Activated CD8-positive, alpha-beta T cell treated with anti-CD3 and anti-CD28 coated beads for 36 hours (primary cell): ENCODE data around the gene PIEZO1. TPM values are rescaled to one million over a fixed set of nuclear protein-coding genes. Genes with fewer than 3 reads are reported as not detected.

Experiments used
- ATAC-seq: fragments of 200-7000 bp; cut with Tn5 transposase; one replicate; pipeline ENCODE4 v1.10.0; 2021; ENCODE audit warnings: mild to moderate bottlenecking, moderate library complexity
- CTCF ChIA-PET: fragments of 350-600 bp; sonication (Branson Sonifier 250); formaldehyde crosslinking; loops from one replicate; lab custom pipeline; 2021; ENCODE audit warnings: antibody characterized with exemption; lab: Charles Lee
- POLR2A ChIA-PET: fragments of 350-600 bp; sonication (Branson Sonifier 250); formaldehyde crosslinking; loops from one replicate; lab custom pipeline; 2021; ENCODE audit warnings: antibody characterized with exemption; lab: Charles Lee
- DNase-seq: peaks from one replicate; pipeline ENCODE4 v3.0.0-alpha.2; 2020
- H3K27ac Mint-ChIP-seq: one replicate; pipeline ENCODE4 v1.8.0; 2021; ENCODE audit warnings: mild to moderate bottlenecking, mixed read lengths
- H3K27me3 Mint-ChIP-seq: one replicate; pipeline ENCODE4 v1.8.0; 2021; ENCODE audit warnings: mixed read lengths
- H3K36me3 Mint-ChIP-seq: one replicate; pipeline ENCODE4 v1.8.0; 2021; ENCODE audit warnings: low read depth, mixed read lengths
- H3K4me1 Mint-ChIP-seq: one replicate; pipeline ENCODE4 v1.8.0; 2021; ENCODE audit warnings: low read depth, mixed read lengths
- H3K4me3 Mint-ChIP-seq: one replicate; pipeline ENCODE4 v1.8.0; 2021; ENCODE audit warnings: mild to moderate bottlenecking, moderate library complexity, mixed read lengths
- H3K9me3 Mint-ChIP-seq: one replicate; pipeline ENCODE4 v1.8.0; 2021; ENCODE audit warnings: mixed read lengths
- intact Hi-C: fragments of 100-400 bp; cut with micrococcal nuclease; formaldehyde crosslinking; loops from one replicate; pipeline ENCODE4 v1.10.0; 2022
- total RNA-seq, 2 experiments: library from RNA; stranded (reverse); gene quantifications; one replicate each; pipeline ENCODE4 v1.2.3, GENCODE V29; 2021
- TF ChIP-seq, protein P1 (sequence below): fragments of 200-600 bp; IDR thresholded peaks from one replicate; pipeline ENCODE4 v1.8.0; 2022; ENCODE audit warnings: antibody characterized with exemption, mild to moderate bottlenecking

PIEZO1 gene
- total RNA-seq, 2 experiments from 2014 or later = 87.7 to 91.8 TPM

GRCh38 chr16:88739139-88739976, 45.7 kb downstream of the PIEZO1 start:
- ATAC-seq (no peak), DNase-seq (no peak)
- Mint-ChIP-seq H3K27me3 (no peaks in the 10 kb centered on the region), H3K4me3 (no peak overlapping the region), H3K36me3 (no peaks in the 10 kb centered on the region), H3K27ac (no peak overlapping the region), H3K4me1 (peaks cover 6% of the 10 kb centered on the region), H3K9me3 (no peaks in the 10 kb centered on the region)
- intact Hi-C loops = no loop called here
- ChIA-PET CTCF (no interaction called here), POLR2A (no interaction called here)
- TF ChIP-seq, protein P1, sequence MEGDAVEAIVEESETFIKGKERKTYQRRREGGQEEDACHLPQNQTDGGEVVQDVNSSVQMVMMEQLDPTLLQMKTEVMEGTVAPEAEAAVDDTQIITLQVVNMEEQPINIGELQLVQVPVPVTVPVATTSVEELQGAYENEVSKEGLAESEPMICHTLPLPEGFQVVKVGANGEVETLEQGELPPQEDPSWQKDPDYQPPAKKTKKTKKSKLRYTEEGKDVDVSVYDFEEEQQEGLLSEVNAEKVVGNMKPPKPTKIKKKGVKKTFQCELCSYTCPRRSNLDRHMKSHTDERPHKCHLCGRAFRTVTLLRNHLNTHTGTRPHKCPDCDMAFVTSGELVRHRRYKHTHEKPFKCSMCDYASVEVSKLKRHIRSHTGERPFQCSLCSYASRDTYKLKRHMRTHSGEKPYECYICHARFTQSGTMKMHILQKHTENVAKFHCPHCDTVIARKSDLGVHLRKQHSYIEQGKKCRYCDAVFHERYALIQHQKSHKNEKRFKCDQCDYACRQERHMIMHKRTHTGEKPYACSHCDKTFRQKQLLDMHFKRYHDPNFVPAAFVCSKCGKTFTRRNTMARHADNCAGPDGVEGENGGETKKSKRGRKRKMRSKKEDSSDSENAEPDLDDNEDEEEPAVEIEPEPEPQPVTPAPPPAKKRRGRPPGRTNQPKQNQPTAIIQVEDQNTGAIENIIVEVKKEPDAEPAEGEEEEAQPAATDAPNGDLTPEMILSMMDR = no peak

GRCh38 chr16:88738151-88739084, 46.6 kb downstream of the PIEZO1 start:
- Mint-ChIP-seq H3K9me3 (no peaks in the 10 kb centered on the region), H3K4me3 (no peak overlapping the region), H3K36me3 (no peaks in the 10 kb centered on the region), H3K4me1 (no peaks in the 10 kb centered on the region), H3K27ac (no peak overlapping the region), H3K27me3 (no peaks in the 10 kb centered on the region)
- ChIA-PET POLR2A (interaction anchor here (1.0 to 1.1 kb wide), 2 partner anchors 43 to 72 kb away, joined by 3 to 8 read pairs; no protein-coding TSS in a partner anchor), CTCF (interaction anchor here (0.5 to 5.4 kb wide), 20 partner anchors 7 to 594 kb away, joined by 3 to 40 read pairs (median 5); partner anchors contain the start of genes APRT, PIEZO1 and ZNF778)
- intact Hi-C loops = no loop called here
- TF ChIP-seq, protein P1 = no peak
- DNase-seq (no peak), ATAC-seq (no peak)

DNA sequence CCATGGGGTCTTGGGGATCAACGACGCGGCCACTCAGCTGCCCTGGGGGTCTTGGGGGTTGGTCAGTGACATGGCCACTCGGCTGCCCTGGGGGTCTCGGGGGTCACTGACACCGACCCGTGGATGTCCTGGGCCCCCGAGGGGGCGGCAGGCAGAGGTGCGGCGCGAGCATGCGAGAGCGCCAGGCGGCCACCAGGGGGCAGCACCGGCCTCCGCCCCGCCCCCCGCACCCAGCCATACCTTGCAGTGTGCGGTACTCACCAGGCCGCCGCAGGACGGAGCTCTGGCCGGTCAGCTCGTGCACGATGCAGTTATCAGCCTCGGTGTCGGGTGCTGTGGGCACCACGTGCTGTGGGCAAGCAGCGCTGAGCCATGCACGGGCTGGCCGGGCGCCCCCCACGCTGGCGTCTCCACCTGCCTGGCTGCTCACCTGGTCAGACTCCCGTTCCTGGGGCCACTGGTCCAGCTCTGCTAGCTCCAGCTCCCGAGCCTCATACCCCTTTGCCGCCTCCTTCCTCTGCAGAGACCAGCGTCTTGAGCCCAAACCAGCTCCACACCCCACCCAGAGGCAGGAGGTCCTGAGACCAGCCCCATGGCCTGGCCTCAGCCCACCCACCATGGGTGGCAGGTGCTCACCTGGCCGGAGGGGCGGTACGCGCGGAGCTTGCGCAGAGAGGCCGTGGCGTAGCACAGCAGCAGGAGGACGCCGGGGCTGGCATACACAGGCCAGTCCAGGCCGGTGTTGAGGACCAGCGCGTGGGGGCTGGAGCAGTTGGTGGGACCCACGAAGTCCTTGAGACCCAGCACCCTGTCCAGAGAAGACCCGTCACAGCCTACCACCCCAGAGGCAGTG, 47.5 kb downstream of the PIEZO1 start:
- Mint-ChIP-seq H3K36me3 (no peaks in the 10 kb centered on the region), H3K27ac (no peak overlapping the region), H3K4me3 (no peak overlapping the region), H3K9me3 (no peaks in the 10 kb centered on the region), H3K27me3 (no peaks in the 10 kb centered on the region), H3K4me1 (no peaks in the 10 kb centered on the region)
- ChIA-PET CTCF (interaction anchor here (0.5 to 5.4 kb wide), 30 partner anchors 8 to 594 kb away, joined by 3 to 40 read pairs (median 4); partner anchors contain the start of genes APRT, PIEZO1 and ZNF778), POLR2A (interaction anchor here (1.0 to 1.8 kb wide), 3 partner anchors 44 to 73 kb away, joined by 3 to 8 read pairs (median 6); no protein-coding TSS in a partner anchor)
- intact Hi-C loops = no loop called here
- DNase-seq (peak; percentile 65), ATAC-seq (peak; percentile 93)
- TF ChIP-seq, protein P1 = peak; percentile 99

- ATAC-seq = no peak
- Mint-ChIP-seq H3K4me1 (no peaks in the 10 kb centered on the region), H3K36me3 (peaks cover 1% of the 10 kb centered on the region), H3K4me3 (no peak overlapping the region), H3K27ac (no peak overlapping the region), H3K9me3 (no peaks in the 10 kb centered on the region), H3K27me3 (no peaks in the 10 kb centered on the region)
- TF ChIP-seq, protein P1 = no peak
- CTCF ChIA-PET = interaction anchor here (1.1 to 5.4 kb wide), 16 partner anchors 9 to 382 kb away, joined by 3 to 40 read pairs (median 6); partner anchors contain the start of genes APRT and PIEZO1
- no peak for DNase-seq
- intact Hi-C loops = no loop called here
- POLR2A ChIA-PET = interaction anchor here (0.6 to 1.8 kb wide), 2 partner anchors 71 to 73 kb away, joined by 4 to 6 read pairs; no protein-coding TSS in a partner anchor
These were observed 48.5 kb downstream of the PIEZO1 start for GRCh38 chr16:88736496-88736895.
